Measurements from ENCODE around the gene SPRR1B. TPM values are rescaled to one million over a fixed set of nuclear protein-coding genes. Genes with fewer than 3 reads are reported as not detected.

Gene SPRR1B
- total and polyA plus RNA-seq, 2 of the 13 experiments (the other 11 are each of a cell fraction or from before 2014, with no cell fraction given) = not detected

GRCh38 chr1:152998476-152998875 lies 32.5 kb upstream of the SPRR1B start (continued):
- no peak for TF ChIP-seq ZNF317 (CRISPR knock-in tag; IDR thresholded peaks at IDR 0.05)
- TF ChIP-seq, protein P1, sequence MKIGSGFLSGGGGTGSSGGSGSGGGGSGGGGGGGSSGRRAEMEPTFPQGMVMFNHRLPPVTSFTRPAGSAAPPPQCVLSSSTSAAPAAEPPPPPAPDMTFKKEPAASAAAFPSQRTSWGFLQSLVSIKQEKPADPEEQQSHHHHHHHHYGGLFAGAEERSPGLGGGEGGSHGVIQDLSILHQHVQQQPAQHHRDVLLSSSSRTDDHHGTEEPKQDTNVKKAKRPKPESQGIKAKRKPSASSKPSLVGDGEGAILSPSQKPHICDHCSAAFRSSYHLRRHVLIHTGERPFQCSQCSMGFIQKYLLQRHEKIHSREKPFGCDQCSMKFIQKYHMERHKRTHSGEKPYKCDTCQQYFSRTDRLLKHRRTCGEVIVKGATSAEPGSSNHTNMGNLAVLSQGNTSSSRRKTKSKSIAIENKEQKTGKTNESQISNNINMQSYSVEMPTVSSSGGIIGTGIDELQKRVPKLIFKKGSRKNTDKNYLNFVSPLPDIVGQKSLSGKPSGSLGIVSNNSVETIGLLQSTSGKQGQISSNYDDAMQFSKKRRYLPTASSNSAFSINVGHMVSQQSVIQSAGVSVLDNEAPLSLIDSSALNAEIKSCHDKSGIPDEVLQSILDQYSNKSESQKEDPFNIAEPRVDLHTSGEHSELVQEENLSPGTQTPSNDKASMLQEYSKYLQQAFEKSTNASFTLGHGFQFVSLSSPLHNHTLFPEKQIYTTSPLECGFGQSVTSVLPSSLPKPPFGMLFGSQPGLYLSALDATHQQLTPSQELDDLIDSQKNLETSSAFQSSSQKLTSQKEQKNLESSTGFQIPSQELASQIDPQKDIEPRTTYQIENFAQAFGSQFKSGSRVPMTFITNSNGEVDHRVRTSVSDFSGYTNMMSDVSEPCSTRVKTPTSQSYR (CRISPR knock-in tag; IDR thresholded peaks at IDR 0.05; ENCODE audit: borderline replicate concordance) = no peak
- TF ChIP-seq ZNF615 (CRISPR knock-in tag; IDR thresholded peaks at IDR 0.05; ENCODE audit: borderline replicate concordance) = no peak
- no peak for TF ChIP-seq ZNF138 (CRISPR knock-in tag; IDR thresholded peaks at IDR 0.05; ENCODE audit: low read depth)

- FAIRE-seq (no peak), ATAC-seq (no peak), DNase-seq (ENCODE audit: low spot score) (no peak)
- H3K4me2 ChIP-seq (ENCODE audit: low read depth, low read length) = no peak overlapping the region
- H3K4me1 ChIP-seq (ENCODE audit: insufficient read depth, low read length) = no peaks in the 10 kb centered on the region
- no peak overlapping the region for H3K27ac ChIP-seq (ENCODE audit: extremely low read length, insufficient read depth, low read length)
- no peaks in the 10 kb centered on the region for H3K9me3 ChIP-seq (ENCODE audit: low read length)
- WGBS (ENCODE audit: low lambda C conversion rate) = under 1% methylated on average over 6 of the region's 6 CpGs
- intact Hi-C loops (cut with micrococcal nuclease; ENCODE audit: unreplicated experiment) = no loop called here
- ChIA-PET POLR2A (no interaction called here), CTCF (ENCODE audit: low intra/inter-chr PET ratio, low total read pairs) (no interaction called here)
- H4K20me1 ChIP-seq (ENCODE audit: insufficient read depth, low read length) = no peaks in the 10 kb centered on the region
- H3K79me2 ChIP-seq (ENCODE audit: insufficient read depth, low read length) = no peaks in the 10 kb centered on the region
- no peak overlapping the region for H2AFZ ChIP-seq (ENCODE audit: low read length)
- no peaks in the 10 kb centered on the region for H3K27me3 ChIP-seq (ENCODE audit: control insufficient read depth in 1 of 2, insufficient read depth in 2 of 2, low read length in 2 of 2)
- in situ Hi-C loops (cut with HindIII; ENCODE audit: extremely low pct_ligation_motif_present, low pct_unique_long_range_greater_than_20kb) = no loop called here
- no peak overlapping the region for H3K9ac ChIP-seq (ENCODE audit: insufficient read depth, low read depth, low read length)
- BruUV-seq (replicated peaks) = no TSS peak
- no peaks in the 10 kb centered on the region for H3K36me3 ChIP-seq (replicated peaks in 1 of 2; ENCODE audit: control insufficient read depth in 1 of 2, insufficient read depth in 2 of 2, low read length in 2 of 2)
- H3K4me3 ChIP-seq (replicated peaks in 1 of 3; ENCODE audit: insufficient read depth in 1 of 3, low read depth in 2 of 3, low read length in 3 of 3) = no peak overlapping the region
- TF ChIP-seq PTBP1 (IDR thresholded peaks at IDR 0.05; ENCODE audit: low read depth, low read length, poor library complexity, severe bottlenecking) = no peak
- TF ChIP-seq, protein P2, sequence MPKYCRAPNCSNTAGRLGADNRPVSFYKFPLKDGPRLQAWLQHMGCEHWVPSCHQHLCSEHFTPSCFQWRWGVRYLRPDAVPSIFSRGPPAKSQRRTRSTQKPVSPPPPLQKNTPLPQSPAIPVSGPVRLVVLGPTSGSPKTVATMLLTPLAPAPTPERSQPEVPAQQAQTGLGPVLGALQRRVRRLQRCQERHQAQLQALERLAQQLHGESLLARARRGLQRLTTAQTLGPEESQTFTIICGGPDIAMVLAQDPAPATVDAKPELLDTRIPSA (CRISPR knock-in tag; IDR thresholded peaks at IDR 0.05; ENCODE audit: borderline replicate concordance) = no peak
- no peak for TF ChIP-seq ZNF280D (CRISPR knock-in tag; IDR thresholded peaks at IDR 0.05)
- no peak for TF ChIP-seq RXRA (CRISPR knock-in tag; IDR thresholded peaks at IDR 0.05)
- no peak for TF ChIP-seq ZFP90 (CRISPR knock-in tag; IDR thresholded peaks at IDR 0.05; ENCODE audit: borderline replicate concordance)
- TF ChIP-seq TAF1 (CRISPR knock-in tag; IDR thresholded peaks at IDR 0.05) = no peak
- TF ChIP-seq SMAD1 (CRISPR knock-in tag; IDR thresholded peaks at IDR 0.05; ENCODE audit: borderline replicate concordance, low read depth) = no peak
- no peak for TF ChIP-seq NFYB (CRISPR knock-in tag; IDR thresholded peaks at IDR 0.05)
- TF ChIP-seq CBX1 (IDR thresholded peaks at IDR 0.05; ENCODE audit: low read depth) = no peak
- TF ChIP-seq ZNF350 (CRISPR knock-in tag; IDR thresholded peaks at IDR 0.05; ENCODE audit: borderline replicate concordance, low read depth) = no peak
- TF ChIP-seq, protein P3, sequence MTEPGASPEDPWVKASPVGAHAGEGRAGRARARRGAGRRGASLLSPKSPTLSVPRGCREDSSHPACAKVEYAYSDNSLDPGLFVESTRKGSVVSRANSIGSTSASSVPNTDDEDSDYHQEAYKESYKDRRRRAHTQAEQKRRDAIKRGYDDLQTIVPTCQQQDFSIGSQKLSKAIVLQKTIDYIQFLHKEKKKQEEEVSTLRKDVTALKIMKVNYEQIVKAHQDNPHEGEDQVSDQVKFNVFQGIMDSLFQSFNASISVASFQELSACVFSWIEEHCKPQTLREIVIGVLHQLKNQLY (CRISPR knock-in tag; IDR thresholded peaks at IDR 0.05) = no peak
- TF ChIP-seq ZNF737 (CRISPR knock-in tag; IDR thresholded peaks at IDR 0.05; ENCODE audit: borderline replicate concordance) = no peak
- no peak for TF ChIP-seq DRAP1 (CRISPR knock-in tag; IDR thresholded peaks at IDR 0.05)
Measured at GRCh38 chr1:152999818-153000217, 31.2 kb upstream of the SPRR1B start.
